PC-9 (cell line): Measurements from ENCODE around the gene PHLDA2.

Experiments
- EZH2 ChIP-seq: fragments of 200-600 bp; sonication (generic); IDR thresholded peaks from 2 replicates; pipeline ENCODE4 v1.8.0; 2017; ENCODE audit warnings: antibody characterized with exemption, low read depth
- TF ChIP-seq, protein P1 (sequence below): fragments of 200-600 bp; sonication (generic); conservative IDR thresholded peaks from 2 replicates; pipeline ENCODE4 v1.6.1; 2017; ENCODE audit warnings: mixed run types, antibody characterized with exemption, mild to moderate bottlenecking, moderate library complexity

DNA sequence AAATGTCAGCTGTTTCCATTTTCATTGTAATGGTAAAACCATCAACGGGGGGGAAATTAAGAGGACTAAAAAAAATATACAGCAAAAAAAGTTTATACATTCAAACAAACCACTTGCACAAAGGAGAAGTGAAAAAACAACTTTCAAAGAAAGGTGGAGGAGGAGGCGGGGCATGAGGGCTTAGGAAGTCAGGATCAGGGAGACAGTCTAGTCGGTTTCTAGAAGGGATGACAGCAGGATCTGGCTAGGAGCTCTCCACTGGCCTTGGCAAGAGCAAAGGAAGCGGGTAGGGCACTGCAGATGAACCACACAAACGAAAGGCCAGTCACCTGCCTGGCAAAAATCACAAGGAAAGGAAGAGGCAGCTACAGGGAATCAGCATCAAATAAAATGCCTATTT, 31.9 kb upstream of the PHLDA2 start:
- TF ChIP-seq, protein P1, sequence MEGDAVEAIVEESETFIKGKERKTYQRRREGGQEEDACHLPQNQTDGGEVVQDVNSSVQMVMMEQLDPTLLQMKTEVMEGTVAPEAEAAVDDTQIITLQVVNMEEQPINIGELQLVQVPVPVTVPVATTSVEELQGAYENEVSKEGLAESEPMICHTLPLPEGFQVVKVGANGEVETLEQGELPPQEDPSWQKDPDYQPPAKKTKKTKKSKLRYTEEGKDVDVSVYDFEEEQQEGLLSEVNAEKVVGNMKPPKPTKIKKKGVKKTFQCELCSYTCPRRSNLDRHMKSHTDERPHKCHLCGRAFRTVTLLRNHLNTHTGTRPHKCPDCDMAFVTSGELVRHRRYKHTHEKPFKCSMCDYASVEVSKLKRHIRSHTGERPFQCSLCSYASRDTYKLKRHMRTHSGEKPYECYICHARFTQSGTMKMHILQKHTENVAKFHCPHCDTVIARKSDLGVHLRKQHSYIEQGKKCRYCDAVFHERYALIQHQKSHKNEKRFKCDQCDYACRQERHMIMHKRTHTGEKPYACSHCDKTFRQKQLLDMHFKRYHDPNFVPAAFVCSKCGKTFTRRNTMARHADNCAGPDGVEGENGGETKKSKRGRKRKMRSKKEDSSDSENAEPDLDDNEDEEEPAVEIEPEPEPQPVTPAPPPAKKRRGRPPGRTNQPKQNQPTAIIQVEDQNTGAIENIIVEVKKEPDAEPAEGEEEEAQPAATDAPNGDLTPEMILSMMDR, result no peak
- no peak for TF ChIP-seq EZH2
